ENCODE data around the gene CHCHD6.

Gene CHCHD6

GRCh38 chr3:126817781-126818180 lies 113.7 kb downstream of the CHCHD6 start:
- H3K4me3 ChIP-seq (ENCODE audit: low read depth, low read length), result no peak overlapping the region

GRCh38 chr3:126818400-126819095 lies 114.5 kb downstream of the CHCHD6 start:
- H3K4me3 ChIP-seq (ENCODE audit: low read depth, low read length), result no peak overlapping the region

- H3K4me3 ChIP-seq (ENCODE audit: low read depth, low read length), result no peak overlapping the region
These were observed 122.7 kb downstream of the CHCHD6 start for GRCh38 chr3:126826693-126827092.

DNA sequence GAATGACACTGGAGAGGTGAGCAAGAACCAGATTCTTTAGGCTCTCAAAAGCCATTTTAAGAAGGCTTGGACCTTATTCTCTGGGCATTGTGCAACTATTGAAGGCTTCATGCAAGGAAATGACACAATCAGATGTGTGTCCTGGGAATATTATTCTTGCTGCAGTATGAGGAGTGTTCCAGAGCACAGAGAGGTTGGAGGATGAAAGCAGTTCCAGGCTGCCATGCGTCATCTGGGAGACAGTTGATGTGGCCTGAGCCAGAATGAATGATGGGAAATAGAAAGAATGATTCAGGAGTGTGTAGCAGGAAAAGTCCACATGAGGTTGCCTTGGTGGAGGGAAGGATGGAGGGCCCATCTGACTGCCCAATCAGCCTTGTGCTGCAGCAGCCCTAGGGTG lies 123.1 kb downstream of the CHCHD6 start:
- H3K4me3 ChIP-seq (ENCODE audit: low read depth, low read length), result no peak overlapping the region

DNA sequence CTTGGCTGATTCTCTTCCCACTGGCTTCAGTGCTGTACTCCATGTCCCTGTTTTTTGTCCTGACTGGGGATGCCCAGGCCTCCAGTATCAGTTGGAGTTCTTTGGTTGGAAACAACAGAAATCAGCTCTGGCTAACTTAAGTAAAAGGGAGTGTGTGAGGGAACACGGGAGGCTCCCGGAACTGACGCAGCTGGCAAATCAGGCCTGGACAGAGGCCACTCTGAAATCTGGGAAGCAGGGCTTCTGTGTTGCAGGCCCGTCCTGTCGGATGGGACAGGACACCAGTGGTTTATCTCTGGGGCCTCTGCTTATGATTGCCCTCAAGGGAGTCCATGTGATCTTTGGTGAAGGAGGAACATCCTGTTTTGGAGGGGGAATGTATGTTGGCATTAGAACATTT lies 124.3 kb downstream of the CHCHD6 start:
- H3K4me3 ChIP-seq (ENCODE audit: low read depth, low read length), result no peak overlapping the region

DNA sequence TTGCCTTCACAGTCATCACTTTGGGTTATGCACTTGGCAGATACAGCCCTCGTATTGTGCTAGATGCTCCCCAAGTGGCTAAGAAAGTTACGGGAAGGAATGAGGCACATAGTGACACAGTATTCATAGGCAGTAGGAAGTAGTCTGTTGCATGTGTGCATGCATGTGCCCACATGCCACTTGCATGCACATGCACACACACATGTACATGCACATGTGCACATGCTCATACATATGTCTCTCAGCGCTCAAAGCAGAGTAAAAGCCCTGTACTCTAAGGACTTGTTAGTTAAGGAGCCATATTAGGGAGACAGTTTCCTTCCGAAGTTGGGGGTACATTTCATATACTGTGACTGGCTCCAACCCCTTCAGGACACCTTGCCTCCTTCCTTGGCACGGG lies 128.9 kb downstream of the CHCHD6 start:
- H3K4me3 ChIP-seq (ENCODE audit: low read depth, low read length), result no peak overlapping the region

DNA sequence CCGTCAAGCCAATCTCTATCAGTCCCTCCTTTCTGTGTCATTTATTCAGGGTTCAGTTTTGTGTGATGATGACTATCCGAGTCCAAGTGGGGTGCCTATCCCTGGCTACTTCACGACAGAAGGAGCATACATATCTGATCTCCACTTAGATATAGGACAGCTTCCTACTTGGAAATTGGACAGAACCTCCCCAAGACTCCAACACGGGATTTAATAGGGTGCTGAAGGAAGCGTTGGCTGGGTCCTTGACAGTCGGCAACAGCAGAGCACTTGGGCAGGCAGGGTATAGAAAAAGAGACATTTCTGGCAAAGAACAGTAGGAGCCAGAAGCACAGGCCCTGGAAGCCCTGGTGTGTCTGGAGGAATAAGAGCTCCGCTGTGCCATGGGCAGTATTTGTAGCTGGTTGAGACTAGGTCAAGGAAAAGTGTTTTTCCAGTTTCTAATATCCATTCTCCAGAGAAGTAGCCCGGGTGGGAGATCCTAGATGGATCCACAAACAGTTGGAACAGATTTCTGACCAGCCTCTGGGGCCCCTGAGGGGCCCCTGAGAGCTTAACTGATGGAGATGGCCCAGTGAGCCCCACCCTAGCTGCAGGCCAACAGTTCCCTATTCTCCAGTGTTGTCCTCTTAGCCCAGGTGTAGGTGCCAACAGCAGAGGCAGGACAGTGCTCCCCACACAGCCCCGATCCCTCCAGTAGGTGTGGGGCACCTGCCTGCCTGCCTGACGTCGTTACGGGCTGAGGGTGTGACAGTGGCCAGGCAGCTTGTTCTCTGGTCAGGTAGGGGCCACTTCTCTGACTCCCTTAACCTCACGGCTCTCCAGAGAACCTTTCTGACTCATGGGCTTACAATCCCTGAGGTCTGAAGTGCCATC lies 130.8 kb downstream of the CHCHD6 start:
- no peak overlapping the region for H3K4me3 ChIP-seq (ENCODE audit: low read depth, low read length)

GRCh38 chr3:126835472-126836219 lies 131.6 kb downstream of the CHCHD6 start:
- no peak overlapping the region for H3K4me3 ChIP-seq (ENCODE audit: low read depth, low read length)

- H3K4me3 ChIP-seq (ENCODE audit: low read depth, low read length), result no peak overlapping the region
These were observed 132.3 kb downstream of the CHCHD6 start for GRCh38 chr3:126836220-126836860.

DNA sequence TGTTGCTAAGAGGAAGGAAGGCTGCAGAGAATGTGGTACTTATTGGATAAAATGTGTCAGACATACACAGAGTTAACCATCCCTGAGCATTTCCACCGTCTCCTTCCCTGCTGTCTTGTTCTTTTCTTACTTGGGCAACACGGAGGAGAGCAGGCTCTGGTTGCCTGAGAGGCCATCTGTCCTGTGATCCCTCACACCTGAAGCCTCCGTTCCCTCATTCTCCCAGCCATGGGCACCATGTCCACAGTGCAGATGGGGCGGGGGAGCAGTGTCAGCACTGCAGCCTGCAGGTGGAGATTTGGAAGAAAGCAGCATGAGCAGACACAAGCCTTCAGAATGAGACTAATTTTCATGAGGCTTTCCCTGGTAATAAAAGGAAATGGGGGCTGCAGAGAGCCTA lies 133.7 kb downstream of the CHCHD6 start:
- H3K4me3 ChIP-seq (ENCODE audit: low read depth, low read length), result no peak overlapping the region

DNA sequence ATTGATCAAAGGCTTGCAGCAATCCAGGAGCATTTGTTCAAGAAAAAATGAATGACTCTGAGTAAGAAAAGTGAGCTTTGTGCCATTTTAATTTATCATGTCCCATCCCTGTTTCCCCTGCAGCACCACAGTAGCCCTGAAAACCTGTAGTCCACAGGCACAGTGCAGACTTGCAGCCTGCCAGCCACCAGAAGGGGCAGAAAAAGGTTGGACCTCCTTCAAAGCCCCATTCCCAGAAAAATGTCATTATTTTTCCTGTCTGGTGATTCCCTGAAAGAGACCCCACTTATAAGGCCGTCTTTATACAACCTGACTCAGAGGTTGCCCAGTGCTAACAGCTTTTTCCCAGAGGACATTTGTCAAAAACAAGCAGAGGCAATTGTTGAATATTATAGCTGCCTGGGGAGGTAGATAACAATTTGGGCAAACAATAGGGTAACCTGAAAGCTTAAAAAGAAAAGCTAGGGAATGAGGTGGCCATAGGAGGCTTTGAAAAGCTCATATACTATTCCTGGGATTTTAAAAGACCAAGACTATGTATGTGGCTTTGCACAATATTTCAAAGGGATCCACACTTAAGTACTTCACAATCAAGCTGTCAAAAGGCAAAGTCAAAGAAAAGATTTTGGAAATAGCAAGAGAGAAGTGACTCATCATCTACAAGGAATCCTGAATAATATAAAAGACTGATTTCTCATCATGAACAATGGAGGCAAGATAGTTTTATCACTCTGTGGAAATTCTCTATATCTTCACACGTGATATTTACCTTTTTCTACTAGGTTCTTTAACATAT lies 142.1 kb downstream of the CHCHD6 start:
- H3K4me3 ChIP-seq (ENCODE audit: low read depth, low read length), result no peak overlapping the region

GRCh38 chr3:126847061-126847460 lies 143.0 kb downstream of the CHCHD6 start:
- no peak overlapping the region for H3K4me3 ChIP-seq (ENCODE audit: low read depth, low read length)

- H3K4me3 ChIP-seq (ENCODE audit: low read depth, low read length), result no peak overlapping the region
These were observed 145.0 kb downstream of the CHCHD6 start for GRCh38 chr3:126848991-126849390.

DNA sequence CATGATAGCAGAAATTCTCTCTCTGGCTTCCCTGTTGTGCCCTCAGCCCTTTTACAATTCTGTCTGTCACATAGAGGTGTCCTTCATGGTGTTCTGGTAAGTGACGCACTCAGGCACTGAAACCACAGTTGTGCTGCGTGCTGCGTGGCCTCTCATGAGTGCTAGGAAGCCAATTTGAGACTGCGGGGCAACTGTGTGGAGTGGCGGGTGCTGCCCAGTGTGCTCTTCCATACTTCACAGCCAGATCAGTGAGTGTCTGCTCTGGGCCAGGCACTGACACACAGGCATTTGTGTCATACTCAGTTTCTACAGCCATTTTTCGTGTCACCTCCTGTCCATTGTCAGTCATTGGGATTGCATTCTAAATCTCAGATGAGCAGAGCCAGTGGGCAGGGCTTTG lies 145.7 kb downstream of the CHCHD6 start:
- H3K4me3 ChIP-seq (ENCODE audit: low read depth, low read length), result no peak overlapping the region

- no peak overlapping the region for H3K4me3 ChIP-seq (ENCODE audit: low read depth, low read length)
These were observed 146.5 kb downstream of the CHCHD6 start for GRCh38 chr3:126850370-126851085.

DNA sequence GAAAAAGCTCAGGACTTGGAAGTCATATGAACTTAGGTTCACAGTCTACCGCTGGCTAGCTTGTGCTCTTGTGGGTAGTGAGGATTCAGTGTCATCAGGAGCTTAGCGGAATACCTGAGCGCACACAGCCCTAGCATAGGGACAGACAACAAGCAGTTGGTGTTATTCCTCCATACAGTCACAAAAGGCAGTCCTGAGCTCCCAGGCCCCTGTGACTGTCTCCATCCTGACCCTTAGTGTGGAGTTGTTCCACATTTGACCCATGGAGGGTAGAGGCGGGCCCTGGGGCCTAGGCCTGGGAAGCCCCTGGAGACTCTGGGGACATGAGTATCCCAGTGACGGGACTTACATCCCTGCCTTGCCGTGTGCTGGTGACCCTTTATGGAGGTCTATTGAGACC lies 147.3 kb downstream of the CHCHD6 start:
- no peak overlapping the region for H3K4me3 ChIP-seq (ENCODE audit: low read depth, low read length)

- no peak overlapping the region for H3K4me3 ChIP-seq (ENCODE audit: low read depth, low read length)
These were observed 147.9 kb downstream of the CHCHD6 start for GRCh38 chr3:126851934-126852333.

- no peak overlapping the region for H3K4me3 ChIP-seq (ENCODE audit: low read depth, low read length)
These were observed 148.5 kb downstream of the CHCHD6 start for GRCh38 chr3:126852511-126852910.

GRCh38 chr3:126854666-126855065 lies 150.6 kb downstream of the CHCHD6 start:
- H3K4me3 ChIP-seq (ENCODE audit: low read depth, low read length), result no peak overlapping the region

DNA sequence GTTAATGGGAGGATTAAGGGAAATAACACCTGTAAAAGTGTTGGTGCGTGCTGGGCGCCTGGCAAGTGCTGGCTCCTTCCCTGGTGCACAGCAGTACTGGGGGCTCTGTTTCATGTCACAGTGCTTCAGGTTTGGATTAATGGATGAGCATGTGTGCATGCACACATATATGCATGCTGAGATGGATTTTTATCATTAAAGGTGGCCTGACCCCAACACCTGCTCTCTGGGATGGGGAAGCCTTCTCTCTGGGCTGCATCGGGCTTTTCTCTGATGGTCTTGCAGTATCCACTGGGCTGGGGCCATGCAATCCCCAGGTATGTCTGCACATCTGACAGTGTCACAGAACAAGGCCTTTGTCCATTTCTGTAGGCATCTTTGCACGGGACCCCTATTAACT lies 151.3 kb downstream of the CHCHD6 start:
- H3K4me3 ChIP-seq (ENCODE audit: low read depth, low read length), result no peak overlapping the region
